Measurements from ENCODE around the gene CAMKK2. TPM values are rescaled to one million over a fixed set of nuclear protein-coding genes. Genes with fewer than 3 reads are reported as not detected.

The CAMKK2 gene
- total and polyA plus RNA-seq, 8 donors: 36.4 to 47.8 (median 44.4) TPM

- no peak for ATAC-seq
- no peak for TF ChIP-seq CTCF (IDR thresholded peaks at IDR 0.05)
- no peaks in the 10 kb centered on the region for H3K9me3 ChIP-seq
- peaks cover 0 to 10% of the 10 kb centered on the region in 2 donors for H3K4me1 ChIP-seq
- no peak for DNase-seq
- no peaks in the 10 kb centered on the region for H3K36me3 ChIP-seq
- no peak overlapping the region for H3K4me3 ChIP-seq
- H3K27ac ChIP-seq: peak overlapping the region in 1 of 2 donors; percentile 67
- no peaks in the 10 kb centered on the region for H3K27me3 ChIP-seq
- intact Hi-C loops (cut with DNase I): no loop called here
Measured at GRCh38 chr12:121191151-121191550, 105.4 kb downstream of the CAMKK2 start.

GRCh38 chr12:121190523-121191031, 105.9 kb downstream of the CAMKK2 start:
- Histone ChIP-seq H3K4me1 (peaks cover 0 to 11% of the 10 kb centered on the region in 2 donors), H3K27ac (peak overlapping the region in 1 of 2 donors; percentile 67), H3K27me3 (no peaks in the 10 kb centered on the region), H3K36me3 (no peaks in the 10 kb centered on the region), H3K9me3 (no peaks in the 10 kb centered on the region), H3K4me3 (no peak overlapping the region)
- DNase-seq (no peak), ATAC-seq (peak; percentile 73)
- no peak for TF ChIP-seq CTCF (IDR thresholded peaks at IDR 0.05)
- intact Hi-C loops (cut with DNase I): no loop called here

DNA sequence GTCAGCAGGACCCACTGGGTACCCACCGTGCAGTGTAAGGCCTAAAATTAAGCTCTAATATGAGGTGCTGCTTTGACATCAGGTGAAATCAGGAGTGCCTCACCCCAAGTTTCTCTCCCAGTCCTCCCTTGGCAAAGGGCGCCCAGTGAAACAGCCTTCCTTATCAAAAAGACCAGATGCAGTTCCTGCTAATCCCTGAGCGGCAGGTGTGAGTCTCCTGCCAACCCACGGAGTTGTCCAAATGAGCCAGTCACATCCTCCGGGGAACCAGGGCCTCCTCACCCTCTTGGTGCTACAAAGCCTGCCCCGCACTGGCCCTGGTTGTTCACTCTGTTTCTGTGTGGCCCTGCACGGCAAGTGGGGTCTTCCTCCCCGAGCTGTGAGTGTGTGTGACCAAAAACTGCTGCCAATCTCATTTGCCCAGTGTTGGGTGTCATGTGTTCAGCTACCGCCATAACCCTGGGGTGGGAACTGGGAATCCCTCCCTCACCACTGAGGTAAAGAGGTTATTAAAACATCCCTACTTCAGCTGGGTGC, 106.8 kb downstream of the CAMKK2 start:
- DNase-seq: no peak

GRCh38 chr12:121189131-121189530, 107.4 kb downstream of the CAMKK2 start:
- no peak for TF ChIP-seq CTCF (IDR thresholded peaks at IDR 0.05)

More for the DNA sequence above, 106.8 kb downstream of the CAMKK2 start:
- Histone ChIP-seq H3K9me3 (no peaks in the 10 kb centered on the region), H3K27ac (peak overlapping the region in 1 of 2 donors; percentile 67), H3K27me3 (no peaks in the 10 kb centered on the region), H3K36me3 (peaks cover 0 to 5% of the 10 kb centered on the region in 2 donors), H3K4me1 (peaks cover 0 to 18% of the 10 kb centered on the region in 2 donors), H3K4me3 (no peak overlapping the region)
- TF ChIP-seq CTCF (IDR thresholded peaks at IDR 0.05): no peak
- ATAC-seq: no peak
- intact Hi-C loops (cut with DNase I): no loop called here

DNA sequence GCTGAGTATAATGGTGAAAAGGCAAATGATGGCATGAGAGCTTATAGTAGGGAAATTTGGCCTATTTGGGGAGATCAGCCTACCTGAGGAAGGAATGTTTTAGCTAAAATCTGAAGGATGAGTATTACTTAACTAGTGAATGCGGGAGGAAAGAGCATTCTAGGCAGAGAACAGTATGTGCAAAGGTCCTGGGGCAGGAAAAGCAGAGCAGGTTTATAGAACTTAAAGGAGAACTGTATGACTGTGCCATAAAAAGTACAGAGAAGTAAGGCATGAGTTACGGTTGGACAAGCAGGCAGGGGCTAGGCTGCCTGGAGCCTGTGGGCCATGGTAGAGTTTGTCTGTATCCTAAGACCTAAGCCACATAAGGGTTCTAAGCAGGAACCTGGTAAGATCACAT, 108.3 kb downstream of the CAMKK2 start:
- ATAC-seq (no peak), DNase-seq (no peak)
- no peak overlapping the region for H3K27ac ChIP-seq
- H3K4me3 ChIP-seq: no peak overlapping the region
- no peaks in the 10 kb centered on the region for H3K27me3 ChIP-seq
- no peaks in the 10 kb centered on the region for H3K9me3 ChIP-seq
- TF ChIP-seq CTCF (IDR thresholded peaks at IDR 0.05): no peak
- intact Hi-C loops (cut with DNase I): no loop called here
- peaks cover 0 to 21% of the 10 kb centered on the region in 2 donors for H3K4me1 ChIP-seq
- H3K36me3 ChIP-seq: peaks cover 0 to 14% of the 10 kb centered on the region in 2 donors

More at GRCh38 chr12:121189131-121189530, 107.4 kb downstream of the CAMKK2 start:
- DNase-seq (no peak), ATAC-seq (no peak)
- intact Hi-C loops (cut with DNase I): no loop called here
- Histone ChIP-seq H3K4me1 (peaks cover 0 to 21% of the 10 kb centered on the region in 2 donors), H3K36me3 (peaks cover 0 to 10% of the 10 kb centered on the region in 2 donors), H3K27ac (no peak overlapping the region), H3K4me3 (no peak overlapping the region), H3K27me3 (no peaks in the 10 kb centered on the region), H3K9me3 (no peaks in the 10 kb centered on the region)

Other genes starting within 250 kb of the CAMKK2 start
- 10 to 100 TPM; 11.6 to 25.6 TPM for gene P2RX7, start 163.8 kb downstream of the CAMKK2 start, total RNA-seq
- gene P2RX7, start 163.8 kb downstream of the CAMKK2 start, polyA plus RNA-seq (ENCODE audit: insufficient read length in 6 of 6): 1 to 10 TPM; 1.5 to 2.6 (median 2.0) TPM
- 10 to 100 TPM; 57.1 to 75.1 TPM for gene P2RX4, start 86.6 kb downstream of the CAMKK2 start, total RNA-seq
- gene P2RX4, start 86.6 kb downstream of the CAMKK2 start, polyA plus RNA-seq (ENCODE audit: insufficient read length in 6 of 6): 10 to 100 TPM; 29.2 to 33.1 (median 30.4) TPM
- 100 to 1,000 TPM in 1 of 2 donors, 10 to 100 TPM in 1; 84.8 to 108 TPM for gene ANAPC5, start 55.7 kb upstream of the CAMKK2 start, total RNA-seq
- 100 to 1,000 TPM; 143 to 206 (median 181) TPM for gene ANAPC5, start 55.7 kb upstream of the CAMKK2 start, polyA plus RNA-seq (ENCODE audit: insufficient read length in 6 of 6)
- gene RNF34, start 103.4 kb upstream of the CAMKK2 start, total RNA-seq: 10 to 100 TPM; 26.1 to 36.5 TPM
- gene RNF34, start 103.4 kb upstream of the CAMKK2 start, polyA plus RNA-seq (ENCODE audit: insufficient read length in 6 of 6): 10 to 100 TPM; 31.4 to 40.2 (median 37.2) TPM

All from left lung (tissue), 10 donors.